Limb (tissue), 2 donors: ENCODE results near the gene SH3BGR.

Experiments used
- DNase-seq, 2 donors: peaks; one replicate each; pipeline ENCODE4 v3.0.0-alpha.2; 2016; ENCODE audit errors: extremely low spot score in 2 of 2

The SH3BGR gene

DNA sequence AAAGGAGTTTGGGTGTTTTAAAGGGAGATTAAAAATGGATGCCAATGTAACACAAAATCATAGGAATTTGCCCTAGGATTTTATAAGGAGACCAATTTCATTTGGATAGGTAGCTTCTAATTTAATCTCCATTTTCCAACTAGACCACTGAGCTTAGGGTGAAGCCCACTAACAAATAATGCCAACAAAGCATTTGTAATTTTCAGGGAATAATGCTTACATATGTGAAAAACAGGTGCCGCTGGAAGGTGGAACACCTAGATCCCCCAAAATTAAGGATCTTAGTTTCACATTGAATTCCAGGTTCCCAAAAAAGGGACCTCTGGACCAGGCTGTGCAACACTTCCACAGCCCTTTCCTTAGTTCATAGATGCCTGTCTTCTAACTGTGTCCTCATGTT lies 94.8 kb downstream of the SH3BGR start:
- no peak for DNase-seq

DNA sequence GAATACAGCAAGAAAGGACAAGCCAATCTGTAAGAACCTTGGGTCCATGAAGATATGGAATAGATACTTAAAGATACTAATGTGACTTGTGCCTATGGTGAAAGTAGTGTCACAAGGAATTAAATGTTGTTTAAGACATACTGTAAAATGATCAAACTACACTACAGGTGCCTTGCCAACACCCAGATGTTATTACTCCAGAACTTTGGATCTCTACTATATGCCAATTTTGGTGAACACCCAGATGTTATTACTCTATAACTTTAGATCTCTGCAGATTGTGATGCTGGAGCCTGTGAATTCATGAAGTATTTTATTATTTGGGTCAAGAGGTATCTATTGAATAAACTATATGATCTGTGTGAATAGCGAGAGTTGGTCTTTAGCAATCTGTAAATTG lies 101.1 kb downstream of the SH3BGR start:
- no peak for DNase-seq

DNA sequence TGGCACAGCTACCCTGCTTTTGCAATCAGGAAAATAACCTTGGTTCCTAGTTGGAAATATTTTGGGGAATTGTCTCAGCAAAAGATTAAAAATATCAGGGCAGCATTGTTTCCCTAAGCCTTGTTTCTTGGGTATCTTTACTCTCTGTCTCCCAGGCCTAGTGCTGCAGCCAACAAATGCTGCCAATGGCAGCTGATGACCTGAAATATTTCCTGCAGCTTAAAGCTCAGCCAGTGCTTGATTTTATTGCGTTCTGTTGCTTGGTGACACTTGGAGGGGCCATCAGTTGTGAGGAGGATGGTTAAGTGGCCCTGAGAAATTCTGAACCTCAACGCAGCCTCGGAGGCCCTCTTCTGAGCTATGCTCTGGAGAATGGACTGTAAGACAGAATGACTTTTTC lies 101.6 kb downstream of the SH3BGR start:
- no peak for DNase-seq

DNA sequence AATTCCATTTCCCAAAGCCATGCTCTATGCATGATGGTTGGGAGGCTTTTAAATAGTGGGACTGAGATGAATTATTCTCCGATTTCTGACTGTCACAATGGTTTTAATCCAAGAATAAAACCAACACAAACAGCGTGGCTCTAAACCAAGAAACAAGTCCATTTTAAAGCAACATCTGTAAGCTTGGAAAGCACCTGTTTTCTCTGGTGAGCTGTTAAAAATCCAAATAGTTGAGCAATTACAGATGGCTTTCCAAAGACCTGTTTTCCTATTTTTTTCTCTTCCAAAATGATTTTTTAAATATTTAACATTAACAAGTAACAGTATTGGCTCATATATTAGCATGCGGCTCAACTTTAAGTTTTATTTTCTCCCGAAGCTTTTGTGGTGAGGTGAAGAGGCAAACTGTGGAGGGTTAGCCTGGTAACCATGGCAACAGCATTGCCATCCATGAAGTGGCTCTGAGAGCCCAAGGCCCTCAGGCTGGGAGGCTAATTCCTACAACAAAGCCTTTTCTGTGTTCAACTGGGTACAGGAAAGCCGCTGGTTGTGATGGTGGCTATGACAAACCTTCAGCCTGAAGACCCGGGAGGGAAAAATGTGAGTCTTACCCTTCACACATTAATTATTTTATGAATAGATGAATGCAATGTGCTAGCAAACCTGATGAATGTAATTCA lies 104.3 kb downstream of the SH3BGR start:
- DNase-seq: peak; percentile 30 to 42

DNA sequence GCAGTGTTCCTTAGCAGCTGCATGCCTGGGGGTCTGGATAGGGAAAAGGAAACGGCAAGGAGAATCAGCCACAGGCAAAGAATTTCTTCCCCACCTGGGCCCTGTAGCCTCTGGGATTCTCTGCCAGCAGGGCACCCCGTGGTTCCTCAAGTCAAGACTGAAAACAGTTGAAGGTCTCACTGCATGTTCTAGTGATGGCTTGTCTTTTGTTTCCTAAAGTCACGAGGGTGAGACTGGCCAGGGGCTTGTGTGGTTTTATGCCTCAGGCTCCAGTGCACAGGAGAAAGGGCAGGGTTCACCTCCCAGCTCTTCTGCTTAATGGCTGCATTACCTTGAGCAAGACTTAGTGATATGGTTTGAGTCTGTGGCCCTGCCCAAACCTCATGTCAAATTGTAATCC lies 107.7 kb downstream of the SH3BGR start:
- DNase-seq: no peak

DNA sequence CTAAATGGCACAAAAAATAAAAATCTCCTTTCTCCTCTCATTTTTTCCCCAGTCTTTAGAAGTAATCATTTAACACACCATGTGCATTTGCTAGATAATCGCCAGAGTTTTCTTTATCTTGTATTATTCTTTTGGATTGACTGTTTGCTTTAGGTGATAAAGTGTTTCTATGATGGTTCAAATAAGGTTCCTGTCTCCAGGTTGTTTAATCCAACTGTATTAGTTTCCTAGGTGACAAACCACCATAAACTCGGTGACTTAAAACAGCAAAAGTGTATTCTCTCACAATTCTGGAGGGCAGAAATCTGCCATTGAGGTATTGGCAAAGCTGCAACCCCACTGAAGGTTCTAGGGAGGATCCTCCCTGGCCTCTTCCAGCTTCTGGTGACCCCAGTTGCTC lies 109.4 kb downstream of the SH3BGR start:
- DNase-seq: no peak

DNA sequence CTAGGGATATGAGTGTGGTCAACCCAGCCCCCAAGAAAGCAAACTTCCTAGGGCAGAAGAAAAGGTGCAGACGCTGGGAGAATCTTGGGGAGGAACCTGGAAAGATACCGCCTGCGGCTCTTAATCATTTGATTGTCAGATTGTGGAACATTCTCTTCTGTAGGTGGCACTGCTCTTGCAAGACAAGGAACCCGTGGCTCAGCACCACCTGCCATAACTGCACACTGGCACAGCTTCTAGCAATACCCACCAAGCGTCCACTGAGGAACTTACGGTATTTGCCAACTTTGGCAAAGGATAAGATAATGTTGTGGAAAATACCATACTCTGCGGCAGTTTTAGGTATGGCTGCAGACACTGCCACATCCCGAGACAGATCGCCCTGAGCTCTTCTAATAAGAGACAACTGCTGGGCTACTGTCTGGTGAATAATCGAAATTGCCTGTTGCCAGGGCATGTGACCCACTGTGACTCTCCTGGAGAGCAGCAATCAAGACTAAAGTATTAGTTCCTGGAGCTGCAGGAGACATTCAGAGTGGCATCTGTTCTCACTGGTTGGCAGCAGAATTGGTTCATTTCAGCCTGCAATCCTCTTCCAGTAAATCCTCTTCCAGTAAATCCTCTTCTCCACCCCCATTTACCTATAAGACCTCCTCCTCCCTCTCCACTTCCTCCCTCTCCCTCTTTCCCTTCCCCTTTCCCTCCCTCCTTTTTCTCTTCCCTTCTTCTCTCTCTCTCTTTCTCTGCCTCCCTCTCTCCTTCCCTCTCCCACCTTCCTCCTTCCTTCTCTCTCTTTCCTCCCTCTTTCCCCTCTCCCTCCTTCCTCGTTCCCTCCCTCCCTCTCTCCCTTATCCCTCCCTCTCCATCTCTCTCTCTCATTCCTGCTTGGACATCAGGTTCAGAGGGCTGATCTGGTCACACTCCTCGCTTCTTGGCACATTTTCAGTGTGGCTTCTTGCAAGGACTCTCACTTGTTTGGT lies 111.3 kb downstream of the SH3BGR start:
- DNase-seq: no peak

DNA sequence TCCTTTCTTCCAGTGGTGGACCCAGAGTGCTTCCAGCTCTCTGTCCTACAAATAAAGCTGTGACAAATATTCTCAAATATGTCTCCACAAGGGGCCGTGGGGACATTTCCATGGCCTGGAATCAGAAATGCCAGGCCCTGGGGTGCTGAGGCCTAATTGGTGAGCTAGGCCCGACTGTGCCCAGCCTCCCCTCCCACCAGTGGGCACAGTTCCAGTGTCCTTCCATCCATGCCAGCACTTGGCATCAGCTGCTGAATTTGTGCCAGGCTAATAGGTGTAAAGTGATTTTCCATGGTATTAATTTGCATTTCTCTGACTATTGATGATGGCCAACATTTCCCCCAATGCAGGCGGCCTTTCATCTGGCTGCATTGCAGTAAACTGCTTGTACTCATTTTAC lies 112.4 kb downstream of the SH3BGR start:
- DNase-seq: peak in 1 of 2 donors; percentile 57
